Rectal smooth muscle tissue (tissue), 1 donor: ENCODE data around the gene CEL.
"Not testable (repeated sequence)": the region's sequence is repeated elsewhere in the genome, so short reads cannot be mapped to it uniquely, and the experiment has no call there.

Experiments used
- H3K27ac ChIP-seq: one replicate; pipeline ENCODE4 v1.7.0; 2013; ENCODE audit warnings: low read depth, low read length, inconsistent platforms
- H3K27me3 ChIP-seq: one replicate; pipeline ENCODE4 v1.7.0; 2013; ENCODE audit warnings: low read length; ENCODE audit not compliant: control insufficient read depth, insufficient read depth
- H3K36me3 ChIP-seq: one replicate; pipeline ENCODE4 v1.7.0; 2013; ENCODE audit warnings: low read length; ENCODE audit not compliant: control insufficient read depth, insufficient read depth
- H3K4me1 ChIP-seq: one replicate; pipeline ENCODE4 v1.7.0; 2013; ENCODE audit warnings: low read length; ENCODE audit not compliant: control insufficient read depth, insufficient read depth
- H3K4me3 ChIP-seq: one replicate; pipeline ENCODE4 v1.7.0; 2013; ENCODE audit warnings: low read length
- H3K9ac ChIP-seq: one replicate; pipeline ENCODE4 v1.7.0; 2013; ENCODE audit warnings: low read length

Gene CEL

DNA sequence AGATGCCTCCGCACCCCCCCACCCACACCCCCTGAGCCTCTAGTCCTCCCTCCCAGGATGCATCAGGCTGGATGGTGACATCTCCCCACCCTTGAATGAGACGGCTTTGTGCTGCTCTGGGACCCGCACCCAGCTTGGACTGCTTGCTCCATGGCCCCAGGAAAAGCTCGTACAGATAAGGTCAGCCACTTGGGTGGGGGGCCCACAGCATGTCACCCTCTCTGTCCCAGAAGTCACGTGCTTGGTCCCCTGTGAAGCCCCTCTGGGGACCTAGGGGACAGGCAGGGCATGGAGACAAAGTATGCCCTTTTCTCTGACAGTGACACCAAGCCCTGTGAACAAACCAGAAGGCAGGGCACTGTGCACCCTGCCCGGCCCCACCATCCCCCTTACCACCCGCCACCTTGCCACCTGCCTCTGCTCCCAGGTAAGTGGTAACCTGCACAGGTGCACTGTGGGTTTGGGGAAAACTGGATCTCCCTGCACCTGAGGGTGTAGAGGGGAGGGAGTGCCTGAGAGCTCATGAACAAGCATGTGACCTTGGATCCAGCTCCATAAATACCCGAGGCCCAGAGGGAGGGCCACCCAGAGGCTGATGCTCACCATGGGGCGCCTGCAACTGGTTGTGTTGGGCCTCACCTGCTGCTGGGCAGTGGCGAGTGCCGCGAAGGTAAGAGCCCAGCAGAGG is 20.3 kb downstream of the CEL start:
- H3K36me3 ChIP-seq, H3K4me1 ChIP-seq, H3K27me3 ChIP-seq, H3K4me3 ChIP-seq, H3K27ac ChIP-seq, H3K9ac ChIP-seq: not testable (repeated sequence)

DNA sequence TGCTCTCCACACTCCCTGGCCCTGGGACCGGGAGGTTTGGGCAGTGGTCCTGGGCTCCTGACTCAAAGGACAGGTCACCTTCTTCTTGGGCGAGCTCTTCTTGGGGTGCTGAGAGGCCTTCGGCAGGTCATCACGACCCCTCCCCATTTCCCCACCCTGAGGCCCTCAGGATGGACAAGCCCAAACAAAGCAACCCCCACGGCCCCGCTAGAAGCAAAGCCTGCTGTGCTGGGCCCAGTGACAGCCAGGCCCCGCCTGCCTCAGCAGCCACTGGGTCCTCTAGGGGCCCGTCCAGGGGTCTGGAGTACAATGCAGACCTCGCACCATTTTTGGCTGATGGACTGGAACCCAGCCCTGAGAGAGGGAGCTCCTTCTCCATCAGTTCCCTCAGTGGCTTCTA is 21.9 kb downstream of the CEL start:
- not testable (repeated sequence) for H3K9ac ChIP-seq, H3K27ac ChIP-seq, H3K4me1 ChIP-seq, H3K27me3 ChIP-seq, H3K36me3 ChIP-seq, H3K4me3 ChIP-seq

DNA sequence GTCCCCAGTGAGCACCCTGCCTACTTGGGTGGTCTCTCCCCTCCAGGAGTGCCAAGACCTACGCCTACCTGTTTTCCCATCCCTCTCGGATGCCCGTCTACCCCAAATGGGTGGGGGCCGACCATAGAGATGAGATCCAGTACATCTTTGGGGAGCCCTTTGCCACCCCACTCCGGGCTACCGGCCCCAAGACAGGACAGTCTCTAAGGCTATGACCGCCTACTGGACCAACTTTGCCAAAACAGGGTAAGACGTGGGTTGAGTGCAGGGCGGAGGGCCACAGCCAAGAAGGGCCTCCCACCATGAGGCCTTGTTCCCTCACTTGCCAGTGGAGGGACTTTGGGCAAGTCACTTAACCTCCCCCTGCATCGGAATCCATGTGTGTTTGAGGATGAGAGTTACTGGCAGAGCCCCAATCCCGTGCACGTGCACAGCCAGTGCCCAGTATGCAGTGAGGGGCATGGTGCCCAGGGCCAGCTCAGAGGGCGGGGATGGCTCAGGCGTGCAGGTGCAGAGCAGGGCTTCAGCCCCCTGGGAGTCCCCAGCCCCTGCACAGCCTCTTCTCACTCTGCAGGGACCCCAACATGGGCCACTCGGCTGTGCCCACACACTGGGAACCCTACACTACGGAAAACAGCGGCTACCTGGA is 24.6 kb downstream of the CEL start:
- H3K9ac ChIP-seq, H3K36me3 ChIP-seq, H3K4me1 ChIP-seq, H3K27ac ChIP-seq, H3K4me3 ChIP-seq, H3K27me3 ChIP-seq: not testable (repeated sequence)

DNA sequence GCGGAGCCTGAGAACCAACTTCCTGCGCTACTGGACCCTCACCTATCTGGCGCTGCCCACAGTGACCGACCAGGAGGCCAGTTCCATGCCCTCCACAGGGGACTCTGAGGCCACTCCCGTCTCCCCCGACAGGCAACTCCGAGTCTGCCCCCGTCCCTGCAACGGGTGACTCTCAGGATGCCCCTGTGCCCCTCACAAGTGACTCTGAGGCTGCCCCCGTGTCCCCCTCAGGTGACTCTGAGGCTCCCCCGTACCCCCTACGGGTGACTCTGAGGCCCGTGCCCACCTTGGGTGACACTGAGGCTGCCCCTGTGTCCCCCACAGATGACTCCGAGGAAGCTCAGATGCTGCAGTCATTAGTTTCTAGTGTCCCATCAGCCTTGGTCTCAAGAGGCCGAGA is 25.1 kb downstream of the CEL start:
- Histone ChIP-seq H3K4me3 (no peak overlapping the region), H3K27ac (no peak overlapping the region), H3K36me3 (no peaks in the 10 kb centered on the region), H3K4me1 (no peaks in the 10 kb centered on the region), H3K9ac (no peak overlapping the region), H3K27me3 (no peaks in the 10 kb centered on the region)

DNA sequence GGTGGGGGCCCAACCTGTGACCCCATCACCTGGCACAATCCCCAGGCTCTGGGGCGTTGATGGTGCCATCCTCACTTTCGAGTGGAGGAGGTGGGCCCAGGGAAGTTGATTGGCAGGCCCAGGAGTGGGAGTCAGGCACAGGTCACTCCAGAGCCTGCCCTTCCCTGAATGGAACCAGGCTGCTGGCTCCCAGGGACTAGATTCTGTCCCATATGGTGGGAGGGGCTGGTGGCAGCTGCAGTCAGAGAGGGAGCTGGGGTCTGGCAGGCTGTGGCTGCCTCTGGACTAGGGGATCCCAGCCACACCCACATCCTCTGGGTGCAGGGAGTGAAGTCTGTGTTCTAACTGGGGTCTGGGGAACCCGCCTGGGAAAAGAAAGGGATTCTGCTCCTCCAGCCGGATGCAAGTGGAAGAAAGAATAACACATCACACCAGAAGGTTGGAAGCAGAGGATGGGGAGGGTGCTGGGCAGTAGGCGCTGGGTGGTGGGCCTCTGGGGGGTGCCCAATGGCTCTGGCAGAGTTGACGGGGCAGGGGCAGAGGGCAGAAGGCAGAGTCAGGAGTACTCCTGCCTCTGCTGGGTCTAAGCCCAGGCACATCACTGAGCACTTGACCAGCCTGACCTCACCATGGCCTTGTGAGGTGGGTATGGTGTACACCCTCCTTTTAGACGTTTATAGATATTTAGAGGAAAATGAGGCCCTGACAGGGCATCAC is 25.8 kb downstream of the CEL start:
- H3K27me3 ChIP-seq, result no peaks in the 10 kb centered on the region
- no peak overlapping the region for H3K9ac ChIP-seq
- no peak overlapping the region for H3K4me3 ChIP-seq
- H3K36me3 ChIP-seq, result no peaks in the 10 kb centered on the region
- H3K4me1 ChIP-seq, result no peaks in the 10 kb centered on the region
- H3K27ac ChIP-seq, result no peak overlapping the region

DNA sequence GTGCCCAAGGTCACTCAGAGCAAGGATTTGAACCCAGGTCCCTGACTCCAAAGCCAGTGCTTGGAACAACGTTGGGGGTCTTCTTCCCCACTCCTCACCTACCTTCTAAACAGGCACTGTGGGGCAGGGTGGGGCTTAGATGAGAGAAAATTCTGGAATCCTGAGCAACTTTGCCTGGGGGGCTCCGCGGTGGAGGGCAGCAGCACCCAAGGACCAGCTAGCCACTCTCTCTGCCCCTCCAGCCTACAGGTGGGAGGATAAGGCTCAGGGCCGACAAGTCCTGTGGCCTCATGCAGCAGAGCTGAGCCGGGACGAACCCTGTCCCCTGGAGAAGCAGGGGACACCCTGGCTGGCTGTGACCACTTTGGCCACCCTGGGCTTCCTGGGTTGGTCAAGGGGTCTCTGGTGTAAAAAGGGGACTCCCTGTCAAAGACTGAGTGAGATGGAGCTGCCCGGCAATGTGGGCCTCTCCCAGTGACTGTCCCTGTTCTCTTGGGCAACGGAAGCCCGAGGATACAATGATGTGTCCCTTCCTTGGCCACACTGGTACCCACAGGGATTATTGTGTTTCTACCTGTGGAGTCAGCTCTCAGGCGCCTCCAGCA is 26.5 kb downstream of the CEL start:
- no peaks in the 10 kb centered on the region for H3K4me1 ChIP-seq
- H3K27ac ChIP-seq, result no peak overlapping the region
- no peaks in the 10 kb centered on the region for H3K27me3 ChIP-seq
- H3K9ac ChIP-seq, result no peak overlapping the region
- H3K4me3 ChIP-seq, result no peak overlapping the region
- no peaks in the 10 kb centered on the region for H3K36me3 ChIP-seq

DNA sequence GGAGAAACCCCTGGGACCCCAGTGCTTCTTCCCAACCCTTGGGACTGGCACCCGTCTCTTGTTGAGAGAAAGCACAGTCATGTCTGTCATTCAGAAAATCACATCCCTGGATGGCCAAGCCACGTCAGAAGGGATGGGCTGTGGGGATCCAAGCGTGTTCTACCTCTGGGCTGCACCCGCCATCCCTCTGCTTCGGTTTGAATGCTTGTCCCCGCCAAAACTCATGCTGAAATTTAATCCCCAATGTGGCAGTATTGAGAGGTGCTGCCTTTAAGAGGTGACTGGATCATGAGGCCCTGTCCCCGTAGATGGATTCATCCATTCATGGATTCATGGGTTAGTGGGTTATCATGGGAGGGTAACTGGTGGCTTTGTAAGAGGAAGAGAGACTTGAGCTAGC is 27.0 kb downstream of the CEL start:
- H3K9ac ChIP-seq, result no peak overlapping the region
- H3K27ac ChIP-seq, result no peak overlapping the region
- no peaks in the 10 kb centered on the region for H3K36me3 ChIP-seq
- no peaks in the 10 kb centered on the region for H3K27me3 ChIP-seq
- no peak overlapping the region for H3K4me3 ChIP-seq
- no peaks in the 10 kb centered on the region for H3K4me1 ChIP-seq

DNA sequence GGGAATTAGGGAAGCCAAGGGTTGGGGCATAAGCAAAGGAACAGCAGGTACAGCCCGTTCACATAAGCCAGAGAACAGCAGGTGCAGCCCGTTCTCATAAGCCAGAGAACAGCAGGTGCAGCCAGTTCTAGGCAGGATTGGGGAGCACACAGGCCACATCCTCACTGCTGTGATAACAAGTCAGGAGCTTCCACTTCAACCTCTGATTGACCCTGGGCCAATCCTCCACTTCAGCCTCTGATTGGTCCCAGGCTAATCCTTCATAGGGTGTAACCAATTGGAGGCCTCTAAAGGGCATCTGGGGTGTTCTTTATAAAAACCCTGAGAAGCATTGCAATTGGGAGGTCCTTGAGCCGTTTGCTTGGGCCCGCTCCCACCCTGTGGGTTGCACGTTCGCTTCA is 27.5 kb downstream of the CEL start:
- no peaks in the 10 kb centered on the region for H3K4me1 ChIP-seq
- H3K9ac ChIP-seq, result no peak overlapping the region
- H3K27ac ChIP-seq, result no peak overlapping the region
- no peaks in the 10 kb centered on the region for H3K36me3 ChIP-seq
- H3K27me3 ChIP-seq, result no peaks in the 10 kb centered on the region
- no peak overlapping the region for H3K4me3 ChIP-seq

DNA sequence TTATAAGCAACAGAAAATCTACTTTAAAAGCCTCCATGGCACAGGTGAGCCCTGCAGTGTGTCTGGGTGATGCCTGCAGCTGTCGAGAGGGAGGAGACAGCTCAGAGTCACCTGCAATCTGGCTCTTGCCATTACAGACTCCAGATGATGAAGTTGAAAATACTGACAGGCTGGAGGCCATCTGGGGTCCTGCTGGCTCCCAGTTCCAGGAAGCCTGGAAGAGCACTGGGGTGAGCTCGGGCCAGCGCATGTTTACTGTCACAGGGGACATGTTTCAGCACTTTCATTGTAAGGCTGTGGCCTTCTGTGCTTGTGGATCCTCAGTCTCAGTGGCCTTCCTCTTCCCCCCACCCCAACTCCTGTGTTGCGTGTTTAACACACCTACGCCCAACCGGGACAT is 28.4 kb downstream of the CEL start:
- Histone ChIP-seq H3K4me3 (no peak overlapping the region), H3K9ac (no peak overlapping the region)

DNA sequence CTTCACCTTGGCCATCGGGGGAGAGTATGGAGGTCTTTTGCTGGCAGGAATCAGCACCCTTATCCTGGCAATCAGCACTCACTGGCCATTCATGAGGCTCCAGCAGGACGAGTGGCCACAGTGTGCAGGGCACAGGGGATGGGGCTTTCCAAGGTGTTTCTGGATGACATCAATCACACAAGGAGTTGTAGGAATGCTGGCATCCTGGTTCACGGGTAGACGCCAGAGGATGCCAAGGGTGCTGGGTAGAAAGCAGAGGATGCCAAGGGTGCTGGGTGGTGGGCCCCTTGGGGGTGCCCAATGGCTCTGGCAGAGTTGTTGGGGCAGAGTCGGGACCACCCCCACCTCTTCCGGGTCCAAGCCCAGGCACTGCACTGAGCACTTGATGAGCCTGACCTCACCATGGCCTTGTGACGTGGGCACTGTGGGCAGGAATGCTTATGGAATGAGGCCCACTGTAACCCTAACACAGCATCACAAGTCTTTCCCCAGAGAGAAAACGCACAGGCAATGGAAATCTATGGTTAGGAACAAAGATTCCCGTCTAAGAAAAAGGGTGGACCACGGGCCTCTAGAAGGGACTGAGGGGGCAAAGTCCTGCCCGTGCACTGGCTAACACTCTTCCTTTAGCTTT is 29.1 kb downstream of the CEL start:
- Histone ChIP-seq H3K27ac (no peak overlapping the region), H3K27me3 (no peaks in the 10 kb centered on the region), H3K9ac (no peak overlapping the region), H3K4me3 (no peak overlapping the region), H3K4me1 (no peaks in the 10 kb centered on the region), H3K36me3 (no peaks in the 10 kb centered on the region)

More for the DNA sequence above, 28.4 kb downstream of the CEL start:
- H3K27me3 ChIP-seq, result no peaks in the 10 kb centered on the region
- H3K36me3 ChIP-seq, result no peaks in the 10 kb centered on the region
- no peak overlapping the region for H3K27ac ChIP-seq
- H3K4me1 ChIP-seq, result no peaks in the 10 kb centered on the region

DNA sequence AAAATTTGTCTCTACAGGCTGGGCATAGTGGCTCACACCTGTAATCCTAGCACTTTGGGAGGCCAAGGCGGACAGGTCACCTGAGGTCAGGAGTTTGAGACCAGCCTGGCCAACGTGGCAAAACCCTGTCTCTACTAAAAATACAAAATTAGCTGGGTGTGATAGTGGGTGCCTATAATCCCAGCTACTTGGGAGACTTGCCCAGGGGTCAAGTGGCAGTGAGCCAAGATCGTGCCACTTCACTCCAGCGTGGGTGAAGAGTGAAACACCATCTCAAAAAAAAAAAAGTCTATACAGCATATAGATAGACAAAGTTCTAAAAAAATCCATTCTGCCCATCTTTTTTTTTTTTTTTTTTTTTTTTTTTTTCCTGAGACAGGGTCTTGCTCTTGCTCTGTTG is 32.6 kb downstream of the CEL start:
- H3K4me1 ChIP-seq, H3K9ac ChIP-seq, H3K4me3 ChIP-seq, H3K27ac ChIP-seq, H3K27me3 ChIP-seq: not testable (repeated sequence)
- H3K36me3 ChIP-seq, result peaks cover 17% of the 10 kb centered on the region

DNA sequence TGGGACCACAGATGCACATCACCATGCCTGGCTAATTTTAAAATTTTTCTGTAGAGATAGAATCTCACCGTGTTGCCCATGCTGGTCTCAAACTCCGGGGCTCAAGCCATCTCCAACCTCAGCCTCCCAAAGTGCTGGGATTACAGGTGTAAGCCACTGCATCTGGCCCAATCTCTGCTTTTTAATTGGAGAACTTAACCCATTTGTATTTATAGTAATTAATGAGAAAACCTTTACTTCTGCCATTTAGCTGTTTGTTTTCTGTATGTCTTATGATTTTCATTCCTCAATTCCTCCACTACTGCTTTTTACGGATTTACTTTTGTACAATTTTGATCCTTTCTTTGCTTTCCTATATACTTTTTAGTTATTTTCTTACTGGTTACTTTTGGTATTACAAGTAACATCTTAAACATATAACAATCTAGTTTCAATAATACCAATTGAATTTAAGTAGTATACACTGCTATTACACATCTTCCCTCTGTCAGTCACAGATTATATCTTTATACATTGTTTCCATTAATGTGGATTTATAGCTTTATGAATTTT is 33.1 kb downstream of the CEL start:
- Histone ChIP-seq H3K27ac (no peak overlapping the region), H3K4me3 (no peak overlapping the region), H3K36me3 (peaks cover 21% of the 10 kb centered on the region), H3K27me3 (no peaks in the 10 kb centered on the region), H3K9ac (no peak overlapping the region), H3K4me1 (no peaks in the 10 kb centered on the region)
